ENCODE data around the gene SRCIN1.
A peak's percentile ranks its signal among the peaks of the same experiment; 100 is the strongest.

The SRCIN1 gene

GRCh38 chr17:38561416-38562214 lies 44.1 kb downstream of the SRCIN1 start:
- no peak for DNase-seq

GRCh38 chr17:38560503-38561318 lies 45.0 kb downstream of the SRCIN1 start:
- no peak for DNase-seq

- DNase-seq, result no peak
These were observed 45.9 kb downstream of the SRCIN1 start for GRCh38 chr17:38559880-38560230.

GRCh38 chr17:38559051-38559879 lies 46.5 kb downstream of the SRCIN1 start:
- DNase-seq, result peak; percentile 89

- no peak for DNase-seq
These were observed 47.1 kb downstream of the SRCIN1 start for GRCh38 chr17:38558728-38559050.

GRCh38 chr17:38557836-38558727 lies 47.7 kb downstream of the SRCIN1 start:
- DNase-seq, result peak; percentile 85

- DNase-seq, result no peak
These were observed 48.4 kb downstream of the SRCIN1 start for GRCh38 chr17:38557396-38557795.

- DNase-seq, result no peak
These were observed 49.5 kb downstream of the SRCIN1 start for GRCh38 chr17:38556239-38556638.

- DNase-seq, result no peak
These were observed 51.1 kb downstream of the SRCIN1 start for GRCh38 chr17:38554430-38555350.

GRCh38 chr17:38552343-38552742 lies 53.4 kb downstream of the SRCIN1 start:
- DNase-seq, result no peak

- no peak for DNase-seq
These were observed 54.6 kb downstream of the SRCIN1 start for GRCh38 chr17:38551121-38551520.

GRCh38 chr17:38550661-38551060 lies 55.1 kb downstream of the SRCIN1 start:
- no peak for DNase-seq

- no peak for DNase-seq
These were observed 56.5 kb downstream of the SRCIN1 start for GRCh38 chr17:38549285-38549684.

- no peak for DNase-seq
These were observed 58.3 kb downstream of the SRCIN1 start for GRCh38 chr17:38547444-38547843.

- DNase-seq, result no peak
These were observed 59.4 kb downstream of the SRCIN1 start for GRCh38 chr17:38546396-38546795.

GRCh38 chr17:38545531-38546225 lies 60.1 kb downstream of the SRCIN1 start:
- no peak for DNase-seq

GRCh38 chr17:38544839-38545209 lies 60.9 kb downstream of the SRCIN1 start:
- no peak for DNase-seq

- DNase-seq, result no peak
These were observed 61.4 kb downstream of the SRCIN1 start for GRCh38 chr17:38544175-38544838.

GRCh38 chr17:38543403-38544174 lies 62.2 kb downstream of the SRCIN1 start:
- no peak for DNase-seq
